ENCODE measurements around the gene AGTPBP1. TPM values are rescaled to one million over a fixed set of nuclear protein-coding genes. Genes with fewer than 3 reads are reported as not detected.

AGTPBP1 gene
- total RNA-seq, 1 donor from 2014 or later = 117 TPM

GRCh38 chr9:85569988-85570387 lies 171.8 kb downstream of the AGTPBP1 start:
- TF ChIP-seq, protein P1, sequence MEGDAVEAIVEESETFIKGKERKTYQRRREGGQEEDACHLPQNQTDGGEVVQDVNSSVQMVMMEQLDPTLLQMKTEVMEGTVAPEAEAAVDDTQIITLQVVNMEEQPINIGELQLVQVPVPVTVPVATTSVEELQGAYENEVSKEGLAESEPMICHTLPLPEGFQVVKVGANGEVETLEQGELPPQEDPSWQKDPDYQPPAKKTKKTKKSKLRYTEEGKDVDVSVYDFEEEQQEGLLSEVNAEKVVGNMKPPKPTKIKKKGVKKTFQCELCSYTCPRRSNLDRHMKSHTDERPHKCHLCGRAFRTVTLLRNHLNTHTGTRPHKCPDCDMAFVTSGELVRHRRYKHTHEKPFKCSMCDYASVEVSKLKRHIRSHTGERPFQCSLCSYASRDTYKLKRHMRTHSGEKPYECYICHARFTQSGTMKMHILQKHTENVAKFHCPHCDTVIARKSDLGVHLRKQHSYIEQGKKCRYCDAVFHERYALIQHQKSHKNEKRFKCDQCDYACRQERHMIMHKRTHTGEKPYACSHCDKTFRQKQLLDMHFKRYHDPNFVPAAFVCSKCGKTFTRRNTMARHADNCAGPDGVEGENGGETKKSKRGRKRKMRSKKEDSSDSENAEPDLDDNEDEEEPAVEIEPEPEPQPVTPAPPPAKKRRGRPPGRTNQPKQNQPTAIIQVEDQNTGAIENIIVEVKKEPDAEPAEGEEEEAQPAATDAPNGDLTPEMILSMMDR (IDR thresholded peaks at IDR 0.05; ENCODE audit: partially characterized antibody, unreplicated experiment) = no peak
- no peak for DNase-seq
- no peak overlapping the region for H3K4me3 Mint-ChIP-seq (ENCODE audit: unreplicated experiment)
- H3K27ac Mint-ChIP-seq (ENCODE audit: unreplicated experiment) = no peak overlapping the region
- peaks cover 4% of the 10 kb centered on the region for H3K36me3 Mint-ChIP-seq (ENCODE audit: unreplicated experiment)
- peaks cover 7% of the 10 kb centered on the region for H3K4me1 Mint-ChIP-seq (ENCODE audit: low read depth, unreplicated experiment)
- peaks cover 5% of the 10 kb centered on the region for H3K9me3 Mint-ChIP-seq (ENCODE audit: unreplicated experiment)
- H3K27me3 Mint-ChIP-seq (ENCODE audit: unreplicated experiment) = peaks cover 3% of the 10 kb centered on the region

GRCh38 chr9:85559526-85559925 lies 182.2 kb downstream of the AGTPBP1 start:
- TF ChIP-seq, protein P1 (IDR thresholded peaks at IDR 0.05; ENCODE audit: partially characterized antibody, unreplicated experiment) = no peak
- Mint-ChIP-seq H3K9me3 (ENCODE audit: unreplicated experiment) (peaks cover 2% of the 10 kb centered on the region), H3K27ac (ENCODE audit: unreplicated experiment) (no peak overlapping the region), H3K4me1 (ENCODE audit: low read depth, unreplicated experiment) (peaks cover 5% of the 10 kb centered on the region), H3K4me3 (ENCODE audit: unreplicated experiment) (no peak overlapping the region), H3K27me3 (ENCODE audit: unreplicated experiment) (peaks cover 2% of the 10 kb centered on the region), H3K36me3 (ENCODE audit: unreplicated experiment) (no peaks in the 10 kb centered on the region)
- DNase-seq = no peak

DNA sequence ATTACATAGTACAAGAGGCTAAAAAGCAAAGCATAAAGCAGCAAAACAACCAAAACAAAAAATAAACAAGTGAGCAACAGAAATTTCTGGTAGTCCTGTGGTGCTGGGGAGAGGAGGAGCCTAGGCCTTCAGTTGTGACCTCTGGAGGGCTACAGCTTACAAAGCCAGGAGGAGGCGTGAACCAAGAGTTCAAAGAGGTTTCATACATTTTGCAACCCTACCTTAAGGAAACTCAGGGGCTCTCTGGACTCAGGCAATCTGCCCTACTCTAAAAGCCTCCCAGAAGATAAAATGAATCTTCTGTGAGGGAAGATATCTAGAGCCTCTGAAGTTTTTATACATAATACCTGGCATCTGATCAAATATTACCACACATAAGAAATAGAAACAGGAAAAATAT lies 187.4 kb downstream of the AGTPBP1 start:
- no peak for DNase-seq
- Mint-ChIP-seq H3K36me3 (ENCODE audit: unreplicated experiment) (no peaks in the 10 kb centered on the region), H3K4me1 (ENCODE audit: low read depth, unreplicated experiment) (peaks cover 6% of the 10 kb centered on the region), H3K4me3 (ENCODE audit: unreplicated experiment) (peak overlapping the region; percentile 12), H3K27me3 (ENCODE audit: unreplicated experiment) (no peaks in the 10 kb centered on the region), H3K27ac (ENCODE audit: unreplicated experiment) (no peak overlapping the region), H3K9me3 (ENCODE audit: unreplicated experiment) (no peaks in the 10 kb centered on the region)
- TF ChIP-seq, protein P1 (IDR thresholded peaks at IDR 0.05; ENCODE audit: partially characterized antibody, unreplicated experiment) = no peak

- peaks cover 6% of the 10 kb centered on the region for H3K4me1 Mint-ChIP-seq (ENCODE audit: low read depth, unreplicated experiment)
- no peaks in the 10 kb centered on the region for H3K9me3 Mint-ChIP-seq (ENCODE audit: unreplicated experiment)
- no peak overlapping the region for H3K4me3 Mint-ChIP-seq (ENCODE audit: unreplicated experiment)
- no peak overlapping the region for H3K27ac Mint-ChIP-seq (ENCODE audit: unreplicated experiment)
- H3K36me3 Mint-ChIP-seq (ENCODE audit: unreplicated experiment) = no peaks in the 10 kb centered on the region
- TF ChIP-seq, protein P1 (IDR thresholded peaks at IDR 0.05; ENCODE audit: partially characterized antibody, unreplicated experiment) = no peak
- H3K27me3 Mint-ChIP-seq (ENCODE audit: unreplicated experiment) = no peaks in the 10 kb centered on the region
- DNase-seq = no peak
Observed at GRCh38 chr9:85553475-85553874, 188.3 kb downstream of the AGTPBP1 start.

GRCh38 chr9:85547599-85547998 lies 194.2 kb downstream of the AGTPBP1 start:
- no peak for DNase-seq
- H3K27me3 Mint-ChIP-seq (ENCODE audit: unreplicated experiment) = no peaks in the 10 kb centered on the region
- TF ChIP-seq, protein P1 (IDR thresholded peaks at IDR 0.05; ENCODE audit: partially characterized antibody, unreplicated experiment) = no peak
- H3K4me1 Mint-ChIP-seq (ENCODE audit: low read depth, unreplicated experiment) = peaks cover 10% of the 10 kb centered on the region
- peak overlapping the region; percentile 22 for H3K4me3 Mint-ChIP-seq (ENCODE audit: unreplicated experiment)
- no peaks in the 10 kb centered on the region for H3K9me3 Mint-ChIP-seq (ENCODE audit: unreplicated experiment)
- H3K27ac Mint-ChIP-seq (ENCODE audit: unreplicated experiment) = no peak overlapping the region
- H3K36me3 Mint-ChIP-seq (ENCODE audit: unreplicated experiment) = no peaks in the 10 kb centered on the region
